Keratinocyte (primary cell): ENCODE data around the gene CRISPLD2. TPM values are rescaled to one million over a fixed set of nuclear protein-coding genes. Genes with fewer than 3 reads are reported as not detected.

Experiments
- DNase-seq: peaks from one replicate; pipeline ENCODE4 v3.0.0-alpha.2; 2011; ENCODE audit warnings: low read depth, missing footprints, low spot score
- FAIRE-seq: peaks from 2 replicates; lab custom pipeline; 2011; peaks lifted over from hg19 to GRCh38; lab: Jason Lieb, UNC
- H2AFZ ChIP-seq: 2 replicates; pipeline ENCODE4 v1.6.0; 2012; ENCODE audit warnings: low read length, control low read depth, inconsistent platforms; ENCODE audit not compliant: control insufficient read depth
- H3K27ac ChIP-seq: 2 replicates; pipeline ENCODE4 v1.5.1; 2011; ENCODE audit warnings: low read length; ENCODE audit not compliant: control insufficient read depth, insufficient read depth
- H3K27me3 ChIP-seq: 3 replicates; pipeline ENCODE4 v1.6.0; 2011; ENCODE audit warnings: low read length; ENCODE audit not compliant: control insufficient read depth, insufficient read depth; ENCODE audit errors: extremely low read depth
- H3K36me3 ChIP-seq, 2 experiments: 2 replicates in 1 of 2; 3 replicates in 1 of 2; pipeline ENCODE4 v1.5.1; 2011; ENCODE audit warnings: low read length in 2 of 2, mild to moderate bottlenecking in 1 of 2; ENCODE audit not compliant: control insufficient read depth in 2 of 2, insufficient read depth in 2 of 2; ENCODE audit errors: extremely low read depth in 1 of 2
- H3K4me1 ChIP-seq: 3 replicates; pipeline ENCODE4 v1.5.1; 2011; ENCODE audit warnings: low read length; ENCODE audit not compliant: control insufficient read depth, insufficient read depth; ENCODE audit errors: extremely low read depth
- H3K4me2 ChIP-seq: 3 replicates; pipeline ENCODE4 v1.6.0; 2011; ENCODE audit warnings: low read depth, low read length; ENCODE audit not compliant: control insufficient read depth, insufficient read depth; ENCODE audit errors: extremely low read depth
- H3K4me3 ChIP-seq, 3 experiments: fragments of 200-600 bp in 1 of 3; sonication (generic) in 1 of 3; 2 replicates in 2 of 3; 3 replicates in 1 of 3; pipeline ENCODE4 v1.5.1; 2011 to 2016; ENCODE audit warnings: low read length in 3 of 3, mild to moderate bottlenecking in 3 of 3, control low read depth in 2 of 3, inconsistent platforms in 1 of 3, low read depth in 1 of 3, mixed read lengths in 1 of 3, mixed run types in 1 of 3, moderate library complexity in 1 of 3; ENCODE audit not compliant: control insufficient read depth in 2 of 3, insufficient read depth in 2 of 3; ENCODE audit errors: extremely low read depth in 1 of 3
- H3K79me2 ChIP-seq: 2 replicates; pipeline ENCODE4 v1.6.0; 2012; ENCODE audit warnings: low read length; ENCODE audit not compliant: control insufficient read depth, insufficient read depth
- H3K9ac ChIP-seq: 3 replicates; pipeline ENCODE4 v1.6.0; 2011; ENCODE audit warnings: low read length; ENCODE audit not compliant: control insufficient read depth, insufficient read depth; ENCODE audit errors: extremely low read depth
- H3K9me1 ChIP-seq: 3 replicates; pipeline ENCODE4 v1.6.0; 2011; ENCODE audit warnings: low read length; ENCODE audit not compliant: control insufficient read depth, insufficient read depth; ENCODE audit errors: extremely low read depth
- H3K9me3 ChIP-seq: 2 replicates; pipeline ENCODE4 v1.5.1; 2012; ENCODE audit warnings: low read depth, low read length; ENCODE audit not compliant: control insufficient read depth
- H4K20me1 ChIP-seq: 3 replicates; pipeline ENCODE4 v1.6.0; 2011; ENCODE audit warnings: low read length; ENCODE audit not compliant: control insufficient read depth, insufficient read depth; ENCODE audit errors: extremely low read depth
- CTCF ChIP-seq, 3 experiments: IDR thresholded peaks in 1 of 3; conservative IDR thresholded peaks in 1 of 3; optimal IDR thresholded peaks in 1 of 3; 2 replicates in 2 of 3; 3 replicates in 1 of 3; pipeline versions ENCODE3 to v1.5.1; 2011; ENCODE audit warnings: low read length in 3 of 3, mild to moderate bottlenecking in 3 of 3, moderate library complexity in 2 of 3, control low read depth in 1 of 3, inconsistent platforms in 1 of 3; ENCODE audit not compliant: insufficient read depth in 2 of 3; ENCODE audit errors: extremely low read depth in 1 of 3
- EZH2 ChIP-seq: IDR thresholded peaks from one replicate; pipeline ENCODE4 v1.6.1; 2012; ENCODE audit warnings: inconsistent platforms, mild to moderate bottlenecking, low read length, moderate library complexity
- dilution Hi-C: fragments of 300-500 bp; cut with MboI; formaldehyde crosslinking; loops from one replicate; pipeline ENCODE4 v1.7.0; 2020; ENCODE audit warnings: low sequenced_read_pairs; ENCODE audit not compliant: extremely low pct_ligation_motif_present
- polyA plus RNA-seq, 5 experiments: library from polyadenylated mRNA; depleted of rRNA in 3 of 5; stranded (reverse) in 3 of 5; stranded (forward) in 1 of 5; unstranded in 1 of 5; fragments of >200 nt; gene quantifications; 1 replicate in 1 of 5; 2 replicates in 3 of 5; 3 replicates in 1 of 5; pipeline versions ENCODE4 v1.2.1 to v1.2.3, GENCODE V29; 2011 to 2012; ENCODE audit warnings: missing spikeins in 2 of 5, low read depth in 1 of 5, low replicate concordance in 1 of 5

Gene CRISPLD2
- polyA plus RNA-seq, 1 donor (not counting 4 experiments of a cell fraction or from before 2014, with no cell fraction given) = 1.2 TPM

- peak; percentile 90 for FAIRE-seq
- Histone ChIP-seq H3K9ac (no peak overlapping the region), H3K27ac (no peak overlapping the region), H3K9me3 (no peaks in the 10 kb centered on the region), H4K20me1 (peaks cover 4% of the 10 kb centered on the region), H3K4me2 (peak overlapping the region; percentile 2), H3K4me1 (peaks cover 28% of the 10 kb centered on the region), H2AFZ (no peak overlapping the region), H3K79me2 (no peaks in the 10 kb centered on the region), H3K27me3 (peaks cover 4% of the 10 kb centered on the region), H3K9me1 (no peaks in the 10 kb centered on the region), H3K36me3 (no peaks in the 10 kb centered on the region), H3K4me3 (no peak overlapping the region)
- DNase-seq = peak; percentile 32
- TF ChIP-seq EZH2 (no peak), CTCF (optimal IDR thresholded peaks at IDR 0.05 in 1 of 3, IDR thresholded peaks at IDR 0.05 in 1 of 3, conservative IDR thresholded peaks at IDR 0.05 in 1 of 3; ENCODE audit: extremely low read depth in 1 of 3, insufficient read depth in 2 of 3, low read length in 3 of 3) (no peak)
- dilution Hi-C loops = no loop called here
Measured at GRCh38 chr16:84836234-84836647, 16.5 kb downstream of the CRISPLD2 start.

GRCh38 chr16:84836967-84837366 is 17.2 kb downstream of the CRISPLD2 start:
- peaks cover 4% of the 10 kb centered on the region for H4K20me1 ChIP-seq
- H3K36me3 ChIP-seq = no peaks in the 10 kb centered on the region
- no peak overlapping the region for H3K4me3 ChIP-seq
- H3K27ac ChIP-seq = no peak overlapping the region
- DNase-seq (no peak), FAIRE-seq (no peak)
- dilution Hi-C loops = no loop called here
- no peak overlapping the region for H2AFZ ChIP-seq
- no peaks in the 10 kb centered on the region for H3K79me2 ChIP-seq
- no peak overlapping the region for H3K4me2 ChIP-seq
- H3K9ac ChIP-seq = no peak overlapping the region
- no peaks in the 10 kb centered on the region for H3K9me1 ChIP-seq
- peaks cover 33% of the 10 kb centered on the region for H3K4me1 ChIP-seq
- peaks cover 4% of the 10 kb centered on the region for H3K27me3 ChIP-seq
- no peaks in the 10 kb centered on the region for H3K9me3 ChIP-seq
- TF ChIP-seq EZH2 (no peak), CTCF (optimal IDR thresholded peaks at IDR 0.05 in 1 of 3, IDR thresholded peaks at IDR 0.05 in 1 of 3, conservative IDR thresholded peaks at IDR 0.05 in 1 of 3; ENCODE audit: extremely low read depth in 1 of 3, insufficient read depth in 2 of 3, low read length in 3 of 3) (no peak)
